HEK293 (cell line): ENCODE measurements around the gene HRAS.
A peak's percentile ranks its signal among the peaks of the same experiment; 100 is the strongest.

ENCODE experiments used
- CTCF ChIA-PET: fragments of 350-600 bp; formaldehyde crosslinking; extraction: SDS; loops from one replicate; lab custom pipeline; 2021; ENCODE audit warnings: antibody characterized with exemption; lab: Yijun Ruan, JAX
- POLR2A ChIA-PET: fragments of 300-600 bp; formaldehyde crosslinking; extraction: SDS; loops from one replicate; lab custom pipeline; 2020; ENCODE audit warnings: antibody characterized with exemption, inconsistent platforms; lab: Yijun Ruan, JAX
- H3K27ac ChIP-seq: fragments of 200-500 bp; sonication (Bioruptor generic); 2 replicates; pipeline ENCODE4 v1.5.1; 2014; ENCODE audit warnings: low read depth, low read length, control low read depth, inconsistent platforms; ENCODE audit errors: extremely low read depth
- H3K36me3 ChIP-seq, 2 experiments: fragments of 200-500 bp in 1 of 2; sonication (Bioruptor generic) in 1 of 2; 1 replicate in 1 of 2; 2 replicates in 1 of 2; pipeline ENCODE4 v1.5.1; 2014 to 2017; ENCODE audit warnings: inconsistent platforms in 2 of 2, low read length in 2 of 2; ENCODE audit not compliant: control insufficient read depth in 2 of 2, insufficient read depth in 1 of 2
- H3K4me1 ChIP-seq: fragments of 200-500 bp; sonication (Bioruptor generic); 2 replicates; pipeline ENCODE4 v1.5.1; 2014; ENCODE audit warnings: mild to moderate bottlenecking, low read length, inconsistent platforms; ENCODE audit not compliant: control insufficient read depth, insufficient read depth
- H3K4me3 ChIP-seq: 2 replicates; pipeline ENCODE4 v1.5.1; 2011; ENCODE audit warnings: low read depth, mild to moderate bottlenecking, control low read depth, low read length, moderate library complexity
- H3K9me3 ChIP-seq: fragments of 200-500 bp; sonication (Bioruptor generic); 2 replicates; pipeline ENCODE4 v1.5.1; 2014; ENCODE audit warnings: low read depth, low read length, inconsistent platforms; ENCODE audit not compliant: control insufficient read depth, insufficient read depth
- EGR2 ChIP-seq: fragments of 450-650 bp; formaldehyde crosslinking; IDR thresholded peaks from 2 replicates; pipeline ENCODE4 v1.5.1; 2016; ENCODE audit warnings: low read depth, missing biosample characterization, missing genetic modification characterization
- GLIS1 ChIP-seq: fragments of 450-650 bp; formaldehyde crosslinking; IDR thresholded peaks from 2 replicates; pipeline ENCODE4 v1.5.1; 2016; ENCODE audit warnings: missing biosample characterization, missing genetic modification characterization
- HIC1 ChIP-seq: fragments of 450-650 bp; formaldehyde crosslinking; IDR thresholded peaks from 2 replicates; pipeline ENCODE4 v1.5.1; 2016; ENCODE audit warnings: missing biosample characterization, missing genetic modification characterization
- HOXA7 ChIP-seq: sonication (generic); formaldehyde crosslinking; IDR thresholded peaks from 2 replicates; pipeline ENCODE4 v1.8.1; 2022; ENCODE audit warnings: missing genetic modification reagents, borderline replicate concordance
- HOXC10 ChIP-seq: sonication (generic); formaldehyde crosslinking; IDR thresholded peaks from 2 replicates; pipeline ENCODE4 v1.8.1; 2023; ENCODE audit warnings: mild to moderate bottlenecking, missing genetic modification reagents
- HOXD13 ChIP-seq: sonication (generic); formaldehyde crosslinking; IDR thresholded peaks from 2 replicates; pipeline ENCODE4 v1.8.0; 2022; ENCODE audit warnings: missing genetic modification reagents, borderline replicate concordance
- KLF1 ChIP-seq: fragments of 450-650 bp; formaldehyde crosslinking; IDR thresholded peaks from 2 replicates; pipeline ENCODE4 v1.5.1; 2016; ENCODE audit warnings: missing biosample characterization, missing genetic modification characterization
- REPIN1 ChIP-seq: fragments of 450-650 bp; formaldehyde crosslinking; IDR thresholded peaks from 2 replicates; pipeline ENCODE4 v1.5.1; 2017; ENCODE audit warnings: missing biosample characterization, missing genetic modification characterization, low read depth
- TSHZ1 ChIP-seq: fragments of 450-650 bp; formaldehyde crosslinking; IDR thresholded peaks from 2 replicates; pipeline ENCODE4 v1.5.1; 2016; ENCODE audit warnings: missing biosample characterization, missing genetic modification characterization, borderline replicate concordance
- ZBTB26 ChIP-seq: fragments of 450-650 bp; formaldehyde crosslinking; optimal IDR thresholded peaks from 2 replicates; pipeline ENCODE3; 2016; ENCODE audit warnings: missing biosample characterization, mild to moderate bottlenecking, missing genetic modification characterization
- ZBTB8A ChIP-seq: fragments of 450-650 bp; formaldehyde crosslinking; IDR thresholded peaks from 2 replicates; pipeline ENCODE4 v1.5.1; 2016; ENCODE audit warnings: missing biosample characterization, missing genetic modification characterization
- ZNF121 ChIP-seq: fragments of 450-650 bp; formaldehyde crosslinking; IDR thresholded peaks from 2 replicates; pipeline ENCODE4 v1.5.1; 2016; ENCODE audit warnings: missing biosample characterization, missing genetic modification characterization
- ZNF140 ChIP-seq: fragments of 450-650 bp; formaldehyde crosslinking; IDR thresholded peaks from 2 replicates; pipeline ENCODE4 v1.5.1; 2016; ENCODE audit warnings: missing biosample characterization, missing genetic modification characterization
- ZNF24 ChIP-seq: fragments of 450-650 bp; formaldehyde crosslinking; IDR thresholded peaks from 2 replicates; pipeline ENCODE4 v1.5.1; 2016; ENCODE audit warnings: missing biosample characterization, missing genetic modification characterization
- ZNF311 ChIP-seq: fragments of 450-650 bp; formaldehyde crosslinking; IDR thresholded peaks from 2 replicates; pipeline ENCODE4 v1.5.1; 2017; ENCODE audit warnings: missing biosample characterization, missing genetic modification characterization, borderline replicate concordance
- ZNF341 ChIP-seq: fragments of 450-650 bp; formaldehyde crosslinking; IDR thresholded peaks from 2 replicates; pipeline ENCODE4; 2016; ENCODE audit warnings: low read depth, missing biosample characterization, missing genetic modification characterization
- ZNF473 ChIP-seq: fragments of 450-650 bp; formaldehyde crosslinking; IDR thresholded peaks from 2 replicates; pipeline ENCODE4 v1.5.1; 2017; ENCODE audit warnings: missing biosample characterization, missing genetic modification characterization
- ZNF555 ChIP-seq: fragments of 450-650 bp; formaldehyde crosslinking; conservative IDR thresholded peaks from 2 replicates; pipeline ENCODE4 v1.5.1; 2017; ENCODE audit warnings: missing biosample characterization, mild to moderate bottlenecking, missing genetic modification characterization, inconsistent platforms
- ZNF558 ChIP-seq: fragments of 450-650 bp; formaldehyde crosslinking; IDR thresholded peaks from 2 replicates; pipeline ENCODE4 v1.5.1; 2016; ENCODE audit warnings: missing biosample characterization, missing genetic modification characterization
- ZNF654 ChIP-seq: fragments of 450-650 bp; formaldehyde crosslinking; IDR thresholded peaks from 2 replicates; pipeline ENCODE4 v1.5.1; 2016; ENCODE audit warnings: low read depth, missing biosample characterization, missing genetic modification characterization
- ZNF658 ChIP-seq: fragments of 450-650 bp; formaldehyde crosslinking; IDR thresholded peaks from 2 replicates; pipeline ENCODE4; 2016; ENCODE audit warnings: missing biosample characterization, missing genetic modification characterization
- ZNF76 ChIP-seq: fragments of 450-650 bp; formaldehyde crosslinking; IDR thresholded peaks from 2 replicates; pipeline ENCODE4; 2016; ENCODE audit warnings: low read depth, missing biosample characterization, missing genetic modification characterization, borderline replicate concordance
- ZNF791 ChIP-seq: fragments of 450-650 bp; formaldehyde crosslinking; IDR thresholded peaks from 2 replicates; pipeline ENCODE4 v1.5.1; 2016; ENCODE audit warnings: missing biosample characterization, missing genetic modification characterization
- ZNF830 ChIP-seq: fragments of 450-650 bp; IDR thresholded peaks from 2 replicates; pipeline ENCODE4 v1.5.0; 2018; ENCODE audit warnings: missing biosample characterization, missing genetic modification characterization, low read depth, mild to moderate bottlenecking, moderate library complexity

HRAS gene

GRCh38 chr11:530960-531831 lies 4.2 kb downstream of the HRAS start:
- H3K27ac ChIP-seq, result no peak overlapping the region
- H3K4me1 ChIP-seq, result no peaks in the 10 kb centered on the region
- ChIA-PET POLR2A (no interaction called here), CTCF (interaction anchor here (1.5 kb wide), 1 partner anchor 12 kb away, joined by 8 read pairs; no protein-coding TSS in a partner anchor)
- H3K9me3 ChIP-seq, result no peaks in the 10 kb centered on the region
- peaks cover 0 to 50% of the 10 kb centered on the region in 2 experiments; a peak in 1 of 3 replicates for H3K36me3 ChIP-seq
- H3K4me3 ChIP-seq, result no peak overlapping the region
- no peak for TF ChIP-seq ZBTB8A (tag by site-specific recombination)
- TF ChIP-seq ZNF658 (tag by site-specific recombination), result no peak
- peak; percentile 54 for TF ChIP-seq ZNF341 (tag by site-specific recombination)
- no peak for TF ChIP-seq ZNF558 (tag by site-specific recombination)
- TF ChIP-seq ZNF24, result no peak
- no peak for TF ChIP-seq HOXA7 (CRISPR knock-in tag)
- no peak for TF ChIP-seq HOXD13
- TF ChIP-seq ZNF555 (tag by site-specific recombination), result no peak
- no peak for TF ChIP-seq ZNF140
- TF ChIP-seq ZBTB26 (tag by site-specific recombination), result no peak
- TF ChIP-seq ZNF121 (tag by site-specific recombination), result no peak
- no peak for TF ChIP-seq TSHZ1 (tag by site-specific recombination)
- peak; percentile 85 for TF ChIP-seq GLIS1 (tag by site-specific recombination)
- TF ChIP-seq HOXC10, result no peak
- no peak for TF ChIP-seq ZNF654 (tag by site-specific recombination)
- no peak for TF ChIP-seq ZNF791 (tag by site-specific recombination)
- 0 out of 2 replicates have a peak, but pooled peaks have one; percentile 15 for TF ChIP-seq HIC1 (tag by site-specific recombination)

GRCh38 chr11:529728-530411 lies 5.5 kb downstream of the HRAS start:
- POLR2A ChIA-PET, result interaction anchor here (0.6 kb wide), 1 partner anchor 166 kb away, joined by 3 read pairs; the partner anchor contains the start of gene TMEM80
- Histone ChIP-seq H3K27ac (no peak overlapping the region), H3K4me3 (no peak overlapping the region), H3K4me1 (no peaks in the 10 kb centered on the region), H3K9me3 (no peaks in the 10 kb centered on the region), H3K36me3 (peaks cover 0 to 50% of the 10 kb centered on the region in 2 experiments; a peak in 1 of 3 replicates)
- CTCF ChIA-PET, result no interaction called here
- TF ChIP-seq ZNF311 (tag by site-specific recombination), result no peak
- TF ChIP-seq ZBTB8A (tag by site-specific recombination), result no peak
- TF ChIP-seq ZNF830, result no peak
- no peak for TF ChIP-seq KLF1 (tag by site-specific recombination)
- no peak for TF ChIP-seq REPIN1 (tag by site-specific recombination)
- no peak for TF ChIP-seq ZNF76 (tag by site-specific recombination)
- peak; percentile 79; the same call in 1 of the 2 replicates for TF ChIP-seq GLIS1 (tag by site-specific recombination)
- TF ChIP-seq ZNF473, result no peak
- no peak for TF ChIP-seq EGR2 (tag by site-specific recombination)
